DOHH2 (cell line): Measurements from ENCODE around the gene NFE2L3.

Experiments used
- EZH2phosphoT487 ChIP-seq: fragments of 200-600 bp; sonication (generic); IDR thresholded peaks from 2 replicates; pipeline ENCODE4 v1.6.1; 2017; ENCODE audit warnings: borderline replicate concordance, mild to moderate bottlenecking, antibody characterized with exemption, low read length, moderate library complexity, mixed read lengths
- TF ChIP-seq, protein P1 (sequence below): fragments of 200-600 bp; sonication (generic); IDR thresholded peaks from one replicate; pipeline ENCODE4 v1.5.1; 2014; ENCODE audit warnings: antibody characterized with exemption, mild to moderate bottlenecking, low read depth, low read length; ENCODE audit not compliant: poor library complexity, severe bottlenecking

DNA sequence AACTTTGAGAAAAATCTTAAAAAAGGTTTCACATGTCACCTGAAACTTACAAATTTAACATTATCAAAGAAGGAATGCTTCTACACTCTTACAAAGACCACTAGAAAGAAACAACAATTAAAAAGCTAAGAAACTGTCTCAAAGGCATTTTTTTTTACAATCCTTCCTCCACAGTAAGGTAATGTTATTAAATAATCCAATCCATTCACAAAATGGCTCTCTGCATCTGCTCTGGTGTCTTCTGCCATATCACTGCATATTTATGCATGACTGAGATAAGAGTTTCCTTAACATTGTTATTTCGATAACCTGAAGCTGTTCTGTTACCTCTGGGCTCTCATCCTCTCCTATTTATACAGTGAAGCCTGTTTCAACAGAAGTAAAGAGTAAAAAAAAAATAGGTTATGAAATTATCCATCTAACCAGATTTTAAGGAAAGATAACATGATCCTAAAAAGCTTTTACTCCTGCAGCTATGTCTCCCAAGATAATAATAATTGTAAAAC is 40.0 kb downstream of the NFE2L3 start:
- no peak for TF ChIP-seq EZH2phosphoT487
- TF ChIP-seq, protein P1, sequence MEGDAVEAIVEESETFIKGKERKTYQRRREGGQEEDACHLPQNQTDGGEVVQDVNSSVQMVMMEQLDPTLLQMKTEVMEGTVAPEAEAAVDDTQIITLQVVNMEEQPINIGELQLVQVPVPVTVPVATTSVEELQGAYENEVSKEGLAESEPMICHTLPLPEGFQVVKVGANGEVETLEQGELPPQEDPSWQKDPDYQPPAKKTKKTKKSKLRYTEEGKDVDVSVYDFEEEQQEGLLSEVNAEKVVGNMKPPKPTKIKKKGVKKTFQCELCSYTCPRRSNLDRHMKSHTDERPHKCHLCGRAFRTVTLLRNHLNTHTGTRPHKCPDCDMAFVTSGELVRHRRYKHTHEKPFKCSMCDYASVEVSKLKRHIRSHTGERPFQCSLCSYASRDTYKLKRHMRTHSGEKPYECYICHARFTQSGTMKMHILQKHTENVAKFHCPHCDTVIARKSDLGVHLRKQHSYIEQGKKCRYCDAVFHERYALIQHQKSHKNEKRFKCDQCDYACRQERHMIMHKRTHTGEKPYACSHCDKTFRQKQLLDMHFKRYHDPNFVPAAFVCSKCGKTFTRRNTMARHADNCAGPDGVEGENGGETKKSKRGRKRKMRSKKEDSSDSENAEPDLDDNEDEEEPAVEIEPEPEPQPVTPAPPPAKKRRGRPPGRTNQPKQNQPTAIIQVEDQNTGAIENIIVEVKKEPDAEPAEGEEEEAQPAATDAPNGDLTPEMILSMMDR, result no peak
